Heart left ventricle (tissue), 13 donors: ENCODE measurements around the gene UNKL.

Source experiments
- CTCF ChIP-seq, 12 donors: fragments of 200-600 bp; sonication (generic) in 4 of 12; IDR thresholded peaks; one replicate each; pipeline versions ENCODE4 v1.5.0 to v1.8.0; 2018 to 2022; ENCODE audit warnings: antibody characterized with exemption in 12 of 12, mild to moderate bottlenecking in 5 of 12
- POLR2A ChIP-seq, 2 donors: fragments of 450-650 bp; IDR thresholded peaks; one replicate each; pipeline ENCODE4 v1.6.1; 2017; ENCODE audit warnings: antibody characterized with exemption in 2 of 2, mild to moderate bottlenecking in 2 of 2, moderate library complexity in 2 of 2
- donor health status: ischemic (EF 13 %, LVEDD 7.1; RV severe dilation, severe dysfunction).
- donor health status: DM: no; HTN: yes; CAD: no.
- donor health status: DM: no; HTN: no; CAD: no.
- donor health status: ischemic (EF 25% LVEDD 6.9; RV normal size, moderate dysfunction).
- donor health status: ischemic (EF 25% LVEDD 5.7; RV mildly dilated, moderate dysfunction).
- donor health status: ischemic (EF 35%, LVEDD 5.7; RV mildly dilated, moderate dysfunction).
- donor health status: nonischemic (EF 11% LVEDD 7.7; RV severe dilation, severe dysfunction).
- donor health status: DM: yes; HTN: yes; CAD: no.
- donor health status: PGD.
- donor health status: ischemic (EF 29% LVEDD 5.4; RV normal size, mild dysfunction).
- donor health status: nonischemic (EF 23%, LVEDD 6.1; RV moderate dilation, normal function).

GRCh38 chr16:1326946-1327618, 87.4 kb downstream of the UNKL start:
- TF ChIP-seq CTCF (IDR thresholded peaks at IDR 0.05) (no peak), POLR2A (IDR thresholded peaks at IDR 0.05) (no peak)
